Gastroesophageal sphincter (tissue), 4 donors: ENCODE measurements around the gene CDKL2. TPM values are rescaled to one million over a fixed set of nuclear protein-coding genes. Genes with fewer than 3 reads are reported as not detected.

Experiments
- ATAC-seq: fragments of 150-250 bp; one replicate; pipeline ENCODE4 v1.9.1; 2016; ENCODE audit warnings: mild to moderate bottlenecking, moderate library complexity
- H3K27ac ChIP-seq, 4 donors: fragments of 200-600 bp; sonication (generic) in 3 of 4; 1 replicate in 3 of 4; 2 replicates in 1 of 4; pipeline ENCODE4 v1.5.1; 2016 to 2019
- H3K27me3 ChIP-seq: fragments of 200-600 bp; sonication (generic); one replicate; pipeline ENCODE4 v1.5.1; 2019
- H3K36me3 ChIP-seq, 2 donors: fragments of 200-600 bp; sonication (generic); one replicate each; pipeline ENCODE4 v1.5.1; 2019; ENCODE audit warnings: control low read depth in 1 of 2
- H3K4me1 ChIP-seq, 3 donors: fragments of 200-600 bp; sonication (generic); 1 replicate in 2 of 3; 2 replicates in 1 of 3; pipeline ENCODE4 v1.5.1; 2016 to 2019; ENCODE audit warnings: control low read depth in 2 of 3
- H3K4me3 ChIP-seq, 2 donors: fragments of 200-600 bp; sonication (generic); one replicate each; pipeline ENCODE4 v1.5.1; 2019; ENCODE audit warnings: mild to moderate bottlenecking in 1 of 2, moderate library complexity in 1 of 2
- H3K9me3 ChIP-seq, 3 donors: fragments of 200-600 bp; sonication (generic); one replicate each; pipeline ENCODE4 v1.5.1; 2017 to 2019; ENCODE audit warnings: control low read depth in 2 of 3
- CTCF ChIP-seq, 4 experiments: fragments of 200-600 bp in 2 of 4; fragments of 450-650 bp in 2 of 4; sonication (generic) in 1 of 4; IDR thresholded peaks; one replicate each; pipeline ENCODE4 v1.5.1; 2017 to 2019; ENCODE audit warnings: antibody characterized with exemption in 4 of 4, mild to moderate bottlenecking in 2 of 4, moderate library complexity in 2 of 4
- EP300 ChIP-seq: sonication (generic); formaldehyde crosslinking; IDR thresholded peaks from one replicate; pipeline ENCODE4 v1.6.1; 2017; ENCODE audit warnings: antibody characterized with exemption, mild to moderate bottlenecking
- POLR2A ChIP-seq, 2 donors: fragments of 450-650 bp; IDR thresholded peaks; one replicate each; pipeline ENCODE4 v1.6.1; 2017; ENCODE audit warnings: antibody characterized with exemption in 2 of 2, mild to moderate bottlenecking in 2 of 2, moderate library complexity in 1 of 2
- POLR2AphosphoS5 ChIP-seq: sonication (generic); formaldehyde crosslinking; IDR thresholded peaks from one replicate; pipeline ENCODE4 v1.6.1; 2017; ENCODE audit warnings: antibody characterized with exemption
- WGBS, 2 donors: methylation state at CpG; one replicate each; pipeline ENCODE4 v1.1.5; 2018; ENCODE audit warnings: low coverage in 1 of 2; 5-methylcytosine and 5-hydroxymethylcytosine counted together
- total RNA-seq, 4 donors: library from RNA; depleted of rRNA; stranded (reverse); fragments of >200 nt; gene quantifications; one replicate each; pipeline ENCODE4 v1.1.0, GENCODE V29; 2016

Gene CDKL2
- total RNA-seq, 4 donors from 2014 or later = 3.9 to 8.1 (median 6.0) TPM

GRCh38 chr4:75658876-75659275 lies 28.5 kb upstream of the CDKL2 start:
- Histone ChIP-seq H3K27me3 (no peaks in the 10 kb centered on the region), H3K4me1 (peaks cover 0 to 30% (median 0%) of the 10 kb centered on the region in 3 donors), H3K4me3 (no peak overlapping the region), H3K9me3 (no peaks in the 10 kb centered on the region), H3K27ac (no peak overlapping the region), H3K36me3 (peaks cover 3 to 69% of the 10 kb centered on the region in 2 donors)
- TF ChIP-seq CTCF (IDR thresholded peaks at IDR 0.05) (no peak), POLR2A (IDR thresholded peaks at IDR 0.05) (no peak), POLR2AphosphoS5 (no peak), EP300 (no peak)
- 74% methylated on average over 4 of the region's 4 CpGs for WGBS, 2 donors
- ATAC-seq = no peak

- TF ChIP-seq EP300 (no peak), POLR2A (IDR thresholded peaks at IDR 0.05) (no peak), CTCF (IDR thresholded peaks at IDR 0.05) (no peak), POLR2AphosphoS5 (no peak)
- WGBS, 2 donors = 81 to 93% methylated on average over 2 of the region's 2 CpGs
- no peak for ATAC-seq
- Histone ChIP-seq H3K4me3 (no peak overlapping the region), H3K27ac (no peak overlapping the region), H3K27me3 (no peaks in the 10 kb centered on the region), H3K9me3 (no peaks in the 10 kb centered on the region), H3K4me1 (peaks cover 0 to 23% (median 0%) of the 10 kb centered on the region in 3 donors), H3K36me3 (peaks cover 3 to 84% of the 10 kb centered on the region in 2 donors)
These were observed 25.2 kb upstream of the CDKL2 start for GRCh38 chr4:75655562-75655961.

- no peak overlapping the region for H3K4me3 ChIP-seq
- H3K27ac ChIP-seq = no peak overlapping the region
- H3K9me3 ChIP-seq = no peaks in the 10 kb centered on the region
- 95 to 100% methylated on average over 1 of the region's 1 CpG for WGBS, 2 donors
- TF ChIP-seq POLR2A (IDR thresholded peaks at IDR 0.05) (no peak), POLR2AphosphoS5 (no peak), EP300 (no peak), CTCF (IDR thresholded peaks at IDR 0.05) (no peak)
- peaks cover 3 to 88% of the 10 kb centered on the region in 2 donors for H3K36me3 ChIP-seq
- H3K4me1 ChIP-seq = peaks cover 0 to 16% (median 0%) of the 10 kb centered on the region in 3 donors
- no peak for ATAC-seq
- no peaks in the 10 kb centered on the region for H3K27me3 ChIP-seq
These were observed 24.6 kb upstream of the CDKL2 start for GRCh38 chr4:75654905-75655304.

GRCh38 chr4:75653845-75654503 lies 23.6 kb upstream of the CDKL2 start:
- peaks cover 0 to 7% (median 0%) of the 10 kb centered on the region in 3 donors for H3K4me1 ChIP-seq
- 52 to 64% methylated on average over 2 of the region's 2 CpGs for WGBS, 2 donors
- peaks cover 3 to 94% of the 10 kb centered on the region in 2 donors for H3K36me3 ChIP-seq
- H3K27ac ChIP-seq = no peak overlapping the region
- no peak for ATAC-seq
- no peaks in the 10 kb centered on the region for H3K27me3 ChIP-seq
- peak; percentile 21 to 56 (median 45) for TF ChIP-seq CTCF (IDR thresholded peaks at IDR 0.05)
- no peak for TF ChIP-seq EP300
- no peak overlapping the region for H3K4me3 ChIP-seq
- no peaks in the 10 kb centered on the region for H3K9me3 ChIP-seq

- WGBS, 2 donors = 59 to 63% methylated on average over 4 of the region's 4 CpGs
- peaks cover 0 to 54% of the 10 kb centered on the region in 2 donors for H3K36me3 ChIP-seq
- ATAC-seq = no peak
- TF ChIP-seq EP300 (no peak), CTCF (IDR thresholded peaks at IDR 0.05) (no peak), POLR2A (IDR thresholded peaks at IDR 0.05) (no peak), POLR2AphosphoS5 (no peak)
- no peaks in the 10 kb centered on the region for H3K27me3 ChIP-seq
- H3K27ac ChIP-seq = no peak overlapping the region
- H3K4me3 ChIP-seq = no peak overlapping the region
- H3K9me3 ChIP-seq = no peaks in the 10 kb centered on the region
- H3K4me1 ChIP-seq = peaks cover 0 to 11% (median 0%) of the 10 kb centered on the region in 3 donors
These were observed 13.8 kb upstream of the CDKL2 start for GRCh38 chr4:75644095-75644494.
